Cardiac fibroblast (primary cell): ENCODE measurements around the gene NLN.

Source experiments
- DNase-seq, 2 donors: peaks; one replicate each; pipeline versions ENCODE4 v3.0.0 to v3.0.0-alpha.2; 2010; ENCODE audit warnings: low read depth in 2 of 2
- H3K4me3 ChIP-seq, 2 donors: replicated peaks in 1 of 2; 1 replicate in 1 of 2; 2 replicates in 1 of 2; pipeline ENCODE4 v1.5.1; 2011; ENCODE audit warnings: low read depth in 2 of 2, low read length in 2 of 2, mild to moderate bottlenecking in 2 of 2, moderate library complexity in 1 of 2
- CTCF ChIP-seq: IDR thresholded peaks from one replicate; pipeline ENCODE4 v1.5.1; 2011; ENCODE audit warnings: low read depth, mild to moderate bottlenecking, low read length, inconsistent platforms

Gene NLN

GRCh38 chr5:65854925-65855324 is 132.9 kb downstream of the NLN start:
- DNase-seq, result peak in 1 of 2 donors; percentile 8
- TF ChIP-seq CTCF, result no peak
- H3K4me3 ChIP-seq, result no peak overlapping the region

- no peak overlapping the region for H3K4me3 ChIP-seq
- no peak for DNase-seq
- no peak for TF ChIP-seq CTCF
Measured at GRCh38 chr5:65855766-65856315, 133.8 kb downstream of the NLN start.

- no peak overlapping the region for H3K4me3 ChIP-seq
- no peak for TF ChIP-seq CTCF
- no peak for DNase-seq
Measured at GRCh38 chr5:65856520-65856919, 134.5 kb downstream of the NLN start.

GRCh38 chr5:65858316-65858715 is 136.3 kb downstream of the NLN start:
- no peak overlapping the region for H3K4me3 ChIP-seq
- DNase-seq, result peak in 1 of 2 donors; percentile 53
- TF ChIP-seq CTCF, result no peak

GRCh38 chr5:65861830-65862241 is 139.8 kb downstream of the NLN start:
- H3K4me3 ChIP-seq, result no peak overlapping the region
- TF ChIP-seq CTCF, result no peak
- DNase-seq, result peak; percentile 87 to 93

- no peak overlapping the region for H3K4me3 ChIP-seq
- peak in 1 of 2 donors; percentile 39 for DNase-seq
- no peak for TF ChIP-seq CTCF
Measured at GRCh38 chr5:65862384-65862783, 140.4 kb downstream of the NLN start.

GRCh38 chr5:65863747-65864146 is 141.7 kb downstream of the NLN start:
- DNase-seq, result no peak
- TF ChIP-seq CTCF, result no peak
- H3K4me3 ChIP-seq, result no peak overlapping the region
